ENCODE measurements around the gene GHRL.

GRCh38 chr3:10292505-10293419 lies at the start of gene GHRL:
- no peak for TF ChIP-seq CTCF (IDR thresholded peaks at IDR 0.05; ENCODE audit: insufficient read depth, low read length, poor library complexity, severe bottlenecking)
- no peak for TF ChIP-seq EZH2phosphoT487 (conservative IDR thresholded peaks at IDR 0.05; ENCODE audit: low read length)
